A549 (cell line): ENCODE data around the gene CMBL. TPM values are rescaled to one million over a fixed set of nuclear protein-coding genes. Genes with fewer than 3 reads are reported as not detected.

Experiments
- ATAC-seq, 2 experiments: fragments of 200-7000 bp in 1 of 2; fragments of >200 bp in 1 of 2; cut with Nextera tagmentation in 1 of 2; cut with Tn5 transposase in 1 of 2; 3 replicates each; pipeline versions ENCODE4 v1.8.0 to v1.9.1; 2018 to 2020; ENCODE audit warnings: mild to moderate bottlenecking in 1 of 2, moderate library complexity in 1 of 2
- CTCF ChIA-PET: fragments of 300-600 bp; sonication (Branson Sonifier 250); formaldehyde crosslinking; extraction: SDS; loops from one replicate; lab custom pipeline; 2021; ENCODE audit warnings: antibody characterized with exemption, inconsistent platforms; lab: Yijun Ruan, JAX
- POLR2A ChIA-PET: fragments of 350-600 bp; formaldehyde crosslinking; extraction: SDS; loops from one replicate; lab custom pipeline; 2021; ENCODE audit warnings: antibody characterized with exemption, inconsistent platforms; lab: Yijun Ruan, JAX
- DNase-seq, 2 experiments: peaks; one replicate each; pipeline versions ENCODE4 v3.0.0 to v3.0.0-alpha.2; 2011 to 2016; ENCODE audit warnings: low read depth in 1 of 2, low spot score in 1 of 2
- FAIRE-seq: peaks from 2 replicates; lab custom pipeline; 2011; peaks lifted over from hg19 to GRCh38; lab: Jason Lieb, UNC
- H3K27ac ChIP-seq, 2 experiments: fragments of >200 bp; sonication (Bioruptor Twin); formaldehyde crosslinking; 3 replicates each; pipeline ENCODE4 v1.5.1; 2016 to 2017
- H3K4me1 ChIP-seq: fragments of >200 bp; sonication (Bioruptor Twin); formaldehyde crosslinking; 3 replicates; pipeline ENCODE4 v1.6.1; 2016
- H3K4me2 ChIP-seq: fragments of >200 bp; sonication (Bioruptor Twin); formaldehyde crosslinking; 3 replicates; pipeline ENCODE4 v1.6.1; 2016
- H3K4me3 ChIP-seq: fragments of >200 bp; sonication (Bioruptor Twin); formaldehyde crosslinking; 3 replicates; pipeline ENCODE4 v1.5.1; 2016
- H3K9me3 ChIP-seq: fragments of >200 bp; sonication (Bioruptor Twin); formaldehyde crosslinking; 3 replicates; pipeline ENCODE4 v1.6.1; 2016
- BCL3 ChIP-seq: fragments of >200 bp; sonication (Bioruptor Twin); formaldehyde crosslinking; IDR thresholded peaks from 3 replicates; pipeline ENCODE4 v1.6.1; 2016
- BHLHE40 ChIP-seq: IDR thresholded peaks from 2 replicates; pipeline ENCODE4 v1.6.1; 2012; ENCODE audit warnings: low read depth, low read length, inconsistent platforms
- CBX2 ChIP-seq: fragments of 200-600 bp; sonication (generic); IDR thresholded peaks from 2 replicates; pipeline ENCODE4 v1.6.1; 2016; ENCODE audit warnings: low read depth, mild to moderate bottlenecking, borderline replicate concordance
- CBX8 ChIP-seq: fragments of 200-600 bp; sonication (generic); IDR thresholded peaks from 2 replicates; pipeline ENCODE4 v1.6.1; 2016
- EHF ChIP-seq: fragments of 250-450 bp; sonication (Bioruptor Pico); IDR thresholded peaks from 2 replicates; pipeline ENCODE4 v1.5.0; 2020; ENCODE audit warnings: mild to moderate bottlenecking
- EHMT2 ChIP-seq: fragments of 200-600 bp; sonication (generic); IDR thresholded peaks from 2 replicates; pipeline ENCODE4 v1.6.1; 2016; ENCODE audit warnings: antibody characterized with exemption, low read depth, mild to moderate bottlenecking, moderate library complexity
- EP300 ChIP-seq, 2 experiments: fragments of >200 bp; sonication (Bioruptor Twin); formaldehyde crosslinking; IDR thresholded peaks; 2 replicates in 1 of 2; 3 replicates in 1 of 2; pipeline ENCODE4 v1.6.1; 2016 to 2017
- ESRRA ChIP-seq: fragments of 150-350 bp; IDR thresholded peaks from 2 replicates; pipeline ENCODE4 v1.6.1; 2014; ENCODE audit warnings: mild to moderate bottlenecking, low read length, borderline replicate concordance
- FOSB ChIP-seq: fragments of 250-450 bp; sonication (Bioruptor Pico); IDR thresholded peaks from 2 replicates; pipeline ENCODE4 v1.5.0; 2020; ENCODE audit warnings: mild to moderate bottlenecking, moderate library complexity
- FOSL2 ChIP-seq, 2 experiments: fragments of 450-650 bp in 1 of 2; fragments of >200 bp in 1 of 2; sonication (Bioruptor Twin) in 1 of 2; formaldehyde crosslinking; IDR thresholded peaks; 2 replicates each; pipeline versions ENCODE4 v1.5.0 to v1.6.1; 2016 to 2020; ENCODE audit warnings: mild to moderate bottlenecking in 1 of 2, moderate library complexity in 1 of 2
- FOXS1 ChIP-seq: fragments of 250-450 bp; sonication (Bioruptor Pico); IDR thresholded peaks from 2 replicates; pipeline ENCODE4 v1.5.0; 2020; ENCODE audit warnings: mild to moderate bottlenecking, moderate library complexity
- GATA3 ChIP-seq: IDR thresholded peaks from 2 replicates; pipeline ENCODE4 v1.6.1; 2012; ENCODE audit warnings: borderline replicate concordance
- HEYL ChIP-seq: fragments of 250-450 bp; sonication (Bioruptor Pico); IDR thresholded peaks from 2 replicates; pipeline ENCODE4 v1.8.0; 2021; ENCODE audit warnings: mild to moderate bottlenecking, moderate library complexity
- JUNB ChIP-seq: fragments of >200 bp; sonication (Bioruptor Twin); formaldehyde crosslinking; IDR thresholded peaks from 2 replicates; pipeline ENCODE4 v1.6.1; 2016
- KDM1A ChIP-seq: fragments of 200-600 bp; sonication (generic); IDR thresholded peaks from 2 replicates; pipeline ENCODE4 v1.6.1; 2016; ENCODE audit warnings: low read depth, mild to moderate bottlenecking
- KDM5A ChIP-seq: fragments of 200-600 bp; sonication (generic); IDR thresholded peaks from 2 replicates; pipeline ENCODE4 v1.6.1; 2016; ENCODE audit warnings: antibody characterized with exemption, mild to moderate bottlenecking
- MAFK ChIP-seq: fragments of 450-650 bp; IDR thresholded peaks from 2 replicates; pipeline ENCODE4 v1.6.1; 2014; ENCODE audit not compliant: partially characterized antibody
- MYC ChIP-seq: IDR thresholded peaks from 2 replicates; pipeline ENCODE4 v1.6.1; 2012; ENCODE audit warnings: mild to moderate bottlenecking, inconsistent platforms, low read length, improper control_type of control experiment, borderline replicate concordance
- NFE2L2 ChIP-seq: fragments of 150-350 bp; conservative IDR thresholded peaks from 2 replicates; pipeline ENCODE4 v1.6.1; 2014; ENCODE audit warnings: low read length
- NR3C1 ChIP-seq: fragments of >200 bp; sonication (Bioruptor Twin); formaldehyde crosslinking; IDR thresholded peaks from 3 replicates; pipeline ENCODE4 v1.6.1; 2017
- PBX3 ChIP-seq: IDR thresholded peaks from 2 replicates; pipeline ENCODE4 v1.6.1; 2012
- POLR2A ChIP-seq: IDR thresholded peaks from 2 replicates; pipeline ENCODE4 v1.6.1; 2012; ENCODE audit warnings: mild to moderate bottlenecking, low read length
- RAD21 ChIP-seq, 2 experiments: fragments of >200 bp in 1 of 2; sonication (Bioruptor Twin) in 1 of 2; formaldehyde crosslinking in 1 of 2; IDR thresholded peaks in 1 of 2; conservative IDR thresholded peaks in 1 of 2; 2 replicates in 1 of 2; 3 replicates in 1 of 2; pipeline ENCODE4 v1.6.1; 2012 to 2018; ENCODE audit warnings: inconsistent platforms in 1 of 2
- RFX5 ChIP-seq: fragments of 450-650 bp; IDR thresholded peaks from 2 replicates; pipeline ENCODE4 v1.7.1; 2014; ENCODE audit warnings: antibody characterized with exemption, mild to moderate bottlenecking, moderate library complexity
- RNF2 ChIP-seq: fragments of 200-600 bp; sonication (generic); IDR thresholded peaks from 2 replicates; pipeline ENCODE4 v1.6.1; 2016; ENCODE audit warnings: low read depth, mild to moderate bottlenecking, antibody characterized with exemption, moderate library complexity, borderline replicate concordance
- SMC3 ChIP-seq: fragments of >200 bp; sonication (Bioruptor Twin); formaldehyde crosslinking; IDR thresholded peaks from 3 replicates; pipeline ENCODE4 v1.6.1; 2018; ENCODE audit warnings: inconsistent platforms
- TFCP2L1 ChIP-seq: fragments of 250-450 bp; sonication (Bioruptor Pico); IDR thresholded peaks from 2 replicates; pipeline ENCODE4 v1.5.0; 2021; ENCODE audit warnings: mild to moderate bottlenecking
- TP53 ChIP-seq: fragments of 250-450 bp; sonication (Bioruptor Pico); IDR thresholded peaks from 2 replicates; pipeline ENCODE4 v1.5.0; 2021; ENCODE audit warnings: mild to moderate bottlenecking, moderate library complexity
- ZC3H11A ChIP-seq: fragments of 450-650 bp; IDR thresholded peaks from 2 replicates; pipeline ENCODE4 v1.6.1; 2014; ENCODE audit warnings: antibody characterized with exemption, mild to moderate bottlenecking
- ZFP36 ChIP-seq: fragments of 450-650 bp; IDR thresholded peaks from 2 replicates; pipeline ENCODE4 v1.6.1; 2014; ENCODE audit warnings: borderline replicate concordance; ENCODE audit not compliant: partially characterized antibody
- WGBS: methylation state at CpG from one replicate; pipeline ENCODE4 v1.1.6; 2017; ENCODE audit errors: missing lambda C conversion rate; 5-methylcytosine and 5-hydroxymethylcytosine counted together
- polyA plus RNA-seq, 4 experiments: library from polyadenylated mRNA; depleted of rRNA in 3 of 4; stranded (reverse); fragments of >200 nt; fragmentation: RNase III in 1 of 4; extraction: RNeasy Plus Mini Kit Qiagen cat#74134 plus additional on column Dnase treatment in 1 of 4; gene quantifications; 2 replicates in 3 of 4; 3 replicates in 1 of 4; pipeline ENCODE4 v1.2.3, GENCODE V29; 2011 to 2017
- TF ChIP-seq, protein P1 (sequence below): fragments of >200 bp; sonication (Bioruptor Twin); formaldehyde crosslinking; IDR thresholded peaks from 2 replicates; pipeline ENCODE4 v1.6.1; 2016
- TF ChIP-seq, protein P2 (sequence below): IDR thresholded peaks from 2 replicates; pipeline ENCODE4 v1.6.1; 2012

The CMBL gene
- polyA plus RNA-seq, 2 of the 4 experiments (the other 2 are of a cell fraction) = 23.5 to 32.6 TPM

GRCh38 chr5:10308844-10309243, 1.1 kb upstream of the CMBL start:
- FAIRE-seq (no peak), DNase-seq (no peak), ATAC-seq (no peak)
- Histone ChIP-seq H3K4me3 (no peak overlapping the region), H3K4me1 (peaks cover 24% of the 10 kb centered on the region), H3K9me3 (no peaks in the 10 kb centered on the region), H3K4me2 (no peak overlapping the region), H3K27ac (peak overlapping the region in 1 of 2 experiments; percentile 73; a peak in 2 of 6 replicates)
- TF ChIP-seq RFX5 = no peak
- TF ChIP-seq KDM5A = no peak
- TF ChIP-seq SMC3 = no peak
- TF ChIP-seq EHF (CRISPR knock-in tag) = no peak
- WGBS = 88% methylated on average over 6 of the region's 6 CpGs
- POLR2A ChIA-PET = interaction anchor here (1.1 kb wide), 1 partner anchor 45 kb away, joined by 3 read pairs; the partner anchor contains the start of gene MARCHF6
- CTCF ChIA-PET = interaction anchor here (3.0 kb wide), 1 partner anchor 25 kb away, joined by 11 read pairs; no protein-coding TSS in a partner anchor

GRCh38 chr5:10306806-10307205, 896 bp downstream of the CMBL start:
- WGBS = 68% methylated on average over 8 of the region's 8 CpGs
- Histone ChIP-seq H3K27ac (peak overlapping the region; percentile 79 to 84), H3K4me2 (peak overlapping the region; percentile 70), H3K4me1 (peaks cover 34% of the 10 kb centered on the region), H3K4me3 (peak overlapping the region; percentile 49), H3K9me3 (no peaks in the 10 kb centered on the region)
- TF ChIP-seq, protein P1, sequence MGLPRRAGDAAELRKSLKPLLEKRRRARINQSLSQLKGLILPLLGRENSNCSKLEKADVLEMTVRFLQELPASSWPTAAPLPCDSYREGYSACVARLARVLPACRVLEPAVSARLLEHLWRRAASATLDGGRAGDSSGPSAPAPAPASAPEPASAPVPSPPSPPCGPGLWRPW = no peak
- TF ChIP-seq FOXS1 (CRISPR knock-in tag) = no peak
- TF ChIP-seq EP300 (IDR thresholded peaks at IDR 0.05) = no peak
- no peak for TF ChIP-seq MAFK
- TF ChIP-seq ESRRA = no peak
- TF ChIP-seq GATA3 = no peak
- no peak for TF ChIP-seq ZFP36
- no peak for TF ChIP-seq HEYL (CRISPR knock-in tag)
- no peak for TF ChIP-seq MYC
- TF ChIP-seq CBX8 = no peak
- no peak for TF ChIP-seq NR3C1
- TF ChIP-seq FOSL2 (IDR thresholded peaks at IDR 0.05) = no peak
- no peak for TF ChIP-seq FOSL2 (CRISPR knock-in tag; IDR thresholded peaks at IDR 0.05)
- no peak for TF ChIP-seq CBX2
- no peak for TF ChIP-seq RFX5
- TF ChIP-seq BHLHE40 = no peak
- DNase-seq = no peak
- peak in 1 of 2 experiments; percentile 11; a peak in 2 of 6 replicates for ATAC-seq
- ChIA-PET POLR2A (no interaction called here), CTCF (interaction anchor here (1.6 kb wide), 1 partner anchor 23 kb away, joined by 4 read pairs; no protein-coding TSS in a partner anchor)
- FAIRE-seq = no peak

DNA sequence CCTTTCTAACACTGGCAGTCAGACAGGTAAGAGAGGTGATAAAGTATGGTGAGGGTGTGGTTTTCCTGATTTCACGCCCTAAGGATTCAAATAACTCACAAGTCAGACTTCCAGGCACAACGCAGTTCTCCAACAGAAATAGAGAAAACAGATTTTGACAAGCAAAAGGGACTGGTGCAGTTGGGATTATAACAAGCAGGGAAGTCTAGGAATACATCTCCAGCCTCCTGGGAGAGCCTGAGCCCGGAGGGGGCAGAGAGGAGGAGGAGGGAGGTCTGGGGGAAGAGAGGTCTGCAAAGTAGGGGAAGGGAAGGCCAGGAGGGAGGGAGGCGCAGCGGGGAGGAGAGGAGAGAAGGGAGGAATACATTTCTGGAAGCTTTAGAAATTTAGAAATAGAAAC, 1.6 kb downstream of the CMBL start:
- DNase-seq = no peak
- H3K4me1 ChIP-seq = peaks cover 39% of the 10 kb centered on the region
- POLR2A ChIA-PET = no interaction called here
- FAIRE-seq = no peak
- peak overlapping the region in 1 of 2 experiments; percentile 84; a peak in 2 of 6 replicates for H3K27ac ChIP-seq
- no peak for ATAC-seq
- TF ChIP-seq RAD21 (conservative IDR thresholded peaks at IDR 0.05 in 1 of 2, IDR thresholded peaks at IDR 0.05 in 1 of 2) = no peak
- TF ChIP-seq CBX8 = no peak
- no peak for TF ChIP-seq CBX2
- TF ChIP-seq TFCP2L1 (CRISPR knock-in tag) = no peak
- TF ChIP-seq MAFK = no peak
- no peak for TF ChIP-seq FOSB
- no peak for TF ChIP-seq PBX3
- no peak for TF ChIP-seq JUNB
- no peak for TF ChIP-seq NFE2L2
- TF ChIP-seq EHF (CRISPR knock-in tag) = no peak
- no peak for TF ChIP-seq BCL3
- TF ChIP-seq EHMT2 = no peak
- no peak for TF ChIP-seq RNF2
- TF ChIP-seq KDM1A = no peak
- no peak for TF ChIP-seq RFX5
- TF ChIP-seq POLR2A = no peak
- TF ChIP-seq, protein P2, sequence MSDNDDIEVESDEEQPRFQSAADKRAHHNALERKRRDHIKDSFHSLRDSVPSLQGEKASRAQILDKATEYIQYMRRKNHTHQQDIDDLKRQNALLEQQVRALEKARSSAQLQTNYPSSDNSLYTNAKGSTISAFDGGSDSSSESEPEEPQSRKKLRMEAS = no peak
- TF ChIP-seq TP53 (CRISPR knock-in tag) = no peak
- TF ChIP-seq ZC3H11A = no peak
- 68% methylated on average over 5 of the region's 5 CpGs for WGBS
- H3K4me3 ChIP-seq = no peak overlapping the region
- no peaks in the 10 kb centered on the region for H3K9me3 ChIP-seq
- H3K4me2 ChIP-seq = peak overlapping the region; percentile 70
- CTCF ChIA-PET = interaction anchor here (2.4 kb wide), 1 partner anchor 22 kb away, joined by 9 read pairs; no protein-coding TSS in a partner anchor
